K562 (cell line): ENCODE results near the gene WFDC1.

Experiments
- CTCF ChIP-seq, 3 experiments: IDR thresholded peaks in 2 of 3; conservative IDR thresholded peaks in 1 of 3; 2 replicates each; pipeline ENCODE4 v1.5.1; 2011 to 2012; ENCODE audit warnings: low read length in 3 of 3, mild to moderate bottlenecking in 3 of 3, control low read depth in 2 of 3, improper control_type of control experiment in 1 of 3, inconsistent platforms in 1 of 3, low read depth in 1 of 3, mixed read lengths in 1 of 3, moderate library complexity in 1 of 3; ENCODE audit not compliant: insufficient read depth in 2 of 3
- ELF1 ChIP-seq: fragments of 200-800 bp; sonication (Bioruptor generic); IDR thresholded peaks from 2 replicates; pipeline ENCODE4 v1.6.1; 2016; ENCODE audit warnings: missing genetic modification characterization, missing compliant biosample characterization
- FOXA3 ChIP-seq, 2 experiments: fragments of 450-650 bp in 1 of 2; sonication (generic) in 1 of 2; formaldehyde crosslinking; IDR thresholded peaks in 1 of 2; conservative IDR thresholded peaks in 1 of 2; 2 replicates each; pipeline versions ENCODE4 v1.4.0 to v1.8.0; 2020 to 2022; ENCODE audit warnings: mild to moderate bottlenecking in 2 of 2, missing genetic modification reagents in 1 of 2
- GTF2E2 ChIP-seq: fragments of 200-800 bp; sonication (Bioruptor generic); IDR thresholded peaks from 2 replicates; pipeline ENCODE4 v1.6.1; 2016; ENCODE audit warnings: missing genetic modification characterization, missing compliant biosample characterization
- JUND ChIP-seq, 2 experiments: IDR thresholded peaks; 2 replicates in 1 of 2; 3 replicates in 1 of 2; pipeline ENCODE4 v1.6.1; 2011; ENCODE audit warnings: borderline replicate concordance in 2 of 2, low read depth in 2 of 2, low read length in 2 of 2, improper control_type of control experiment in 1 of 2, missing biosample characterization in 1 of 2, missing genetic modification characterization in 1 of 2, missing genetic modification reagents in 1 of 2
- SAFB2 ChIP-seq: fragments of 200-400 bp; formaldehyde crosslinking; IDR thresholded peaks from 2 replicates; pipeline ENCODE4 v1.6.1; 2018; ENCODE audit warnings: borderline replicate concordance, low read length, low read depth, moderate library complexity; ENCODE audit not compliant: severe bottlenecking
- ZFP36 ChIP-seq: fragments of 150-350 bp; IDR thresholded peaks from 2 replicates; pipeline ENCODE4 v1.6.1; 2018; ENCODE audit warnings: low read length, low read depth; ENCODE audit not compliant: partially characterized antibody
- ZNF224 ChIP-seq: sonication (generic); formaldehyde crosslinking; IDR thresholded peaks from 2 replicates; pipeline ENCODE4 v1.8.0; 2022; ENCODE audit warnings: mild to moderate bottlenecking, missing genetic modification reagents
- TF ChIP-seq, protein P1 (sequence below): sonication (generic); formaldehyde crosslinking; IDR thresholded peaks from 2 replicates; pipeline ENCODE4 v1.8.0; 2022; ENCODE audit warnings: mild to moderate bottlenecking, low read depth, missing genetic modification reagents
- TF ChIP-seq, protein P2 (sequence below), 2 experiments: IDR thresholded peaks in 1 of 2; conservative IDR thresholded peaks in 1 of 2; 2 replicates each; pipeline ENCODE4 v1.6.1; 2016; ENCODE audit warnings: low read depth in 2 of 2, mild to moderate bottlenecking in 1 of 2, missing compliant biosample characterization in 1 of 2, missing genetic modification characterization in 1 of 2, moderate library complexity in 1 of 2

GRCh38 chr16:84293406-84293805, 1.3 kb upstream of the WFDC1 start:
- TF ChIP-seq JUND (IDR thresholded peaks at IDR 0.05; ENCODE audit: borderline replicate concordance, low read depth, low read length) (no peak), JUND (tag; IDR thresholded peaks at IDR 0.05; ENCODE audit: borderline replicate concordance, low read depth, low read length) (no peak), GTF2E2 (tag) (no peak), SAFB2 (no peak), ELF1 (tag) (no peak), ZFP36 (no peak), CTCF (IDR thresholded peaks at IDR 0.05 in 2 of 3, conservative IDR thresholded peaks at IDR 0.05 in 1 of 3; ENCODE audit: insufficient read depth in 2 of 3, low read depth in 1 of 3, low read length in 3 of 3) (no peak), FOXA3 (CRISPR knock-in tag; conservative IDR thresholded peaks at IDR 0.05 in 1 of 2, IDR thresholded peaks at IDR 0.05 in 1 of 2) (no peak), ZNF224 (CRISPR knock-in tag) (no peak)
- TF ChIP-seq, protein P1, sequence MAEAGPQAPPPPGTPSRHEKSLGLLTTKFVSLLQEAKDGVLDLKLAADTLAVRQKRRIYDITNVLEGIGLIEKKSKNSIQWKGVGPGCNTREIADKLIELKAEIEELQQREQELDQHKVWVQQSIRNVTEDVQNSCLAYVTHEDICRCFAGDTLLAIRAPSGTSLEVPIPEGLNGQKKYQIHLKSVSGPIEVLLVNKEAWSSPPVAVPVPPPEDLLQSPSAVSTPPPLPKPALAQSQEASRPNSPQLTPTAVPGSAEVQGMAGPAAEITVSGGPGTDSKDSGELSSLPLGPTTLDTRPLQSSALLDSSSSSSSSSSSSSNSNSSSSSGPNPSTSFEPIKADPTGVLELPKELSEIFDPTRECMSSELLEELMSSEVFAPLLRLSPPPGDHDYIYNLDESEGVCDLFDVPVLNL (CRISPR knock-in tag), result no peak
- TF ChIP-seq, protein P2, sequence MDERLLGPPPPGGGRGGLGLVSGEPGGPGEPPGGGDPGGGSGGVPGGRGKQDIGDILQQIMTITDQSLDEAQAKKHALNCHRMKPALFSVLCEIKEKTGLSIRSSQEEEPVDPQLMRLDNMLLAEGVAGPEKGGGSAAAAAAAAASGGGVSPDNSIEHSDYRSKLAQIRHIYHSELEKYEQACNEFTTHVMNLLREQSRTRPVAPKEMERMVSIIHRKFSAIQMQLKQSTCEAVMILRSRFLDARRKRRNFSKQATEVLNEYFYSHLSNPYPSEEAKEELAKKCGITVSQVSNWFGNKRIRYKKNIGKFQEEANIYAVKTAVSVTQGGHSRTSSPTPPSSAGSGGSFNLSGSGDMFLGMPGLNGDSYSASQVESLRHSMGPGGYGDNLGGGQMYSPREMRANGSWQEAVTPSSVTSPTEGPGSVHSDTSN (CRISPR knock-in tag; IDR thresholded peaks at IDR 0.05; ENCODE audit: low read depth), result no peak
- TF ChIP-seq, protein P2 (tag; conservative IDR thresholded peaks at IDR 0.05; ENCODE audit: low read depth), result no peak
